Right cardiac atrium (tissue), 5 donors: Measurements from ENCODE around the gene RHBDL1. TPM values are rescaled to one million over a fixed set of nuclear protein-coding genes. Genes with fewer than 3 reads are reported as not detected.

Experiments
- ATAC-seq, 2 donors: fragments of 200-7000 bp; cut with Tn5 transposase; one replicate each; pipeline versions ENCODE4 v1.8.0 to v1.9.1; 2020; ENCODE audit warnings: moderate library complexity in 2 of 2, mild to moderate bottlenecking in 1 of 2
- DNase-seq, 3 donors: peaks; one replicate each; pipeline ENCODE4 v3.0.0-alpha.2; 2020
- H3K27ac ChIP-seq: one replicate; pipeline ENCODE4 v1.5.1; 2013; ENCODE audit warnings: mild to moderate bottlenecking, low read length, control low read depth, moderate library complexity
- H3K27me3 ChIP-seq: one replicate; pipeline ENCODE4 v1.6.1; 2013; ENCODE audit not compliant: control insufficient read depth, insufficient read depth
- H3K4me1 ChIP-seq: one replicate; pipeline ENCODE4 v1.6.1; 2013; ENCODE audit warnings: low read length; ENCODE audit not compliant: control insufficient read depth, insufficient read depth
- H3K4me3 ChIP-seq: one replicate; pipeline ENCODE4 v1.5.1; 2013; ENCODE audit warnings: low read length, control low read depth
- H3K9me3 ChIP-seq: one replicate; pipeline ENCODE4 v1.6.1; 2013; ENCODE audit warnings: low read length; ENCODE audit not compliant: control insufficient read depth
- WGBS: extraction: QIAGEN DNeasy Blood & Tissue Kit; methylation state at CpG from one replicate; pipeline ENCODE4 v1.1.7; 2013; 5-methylcytosine and 5-hydroxymethylcytosine counted together
- intact Hi-C, 4 donors: fragments of 100-400 bp; cut with DNase I; formaldehyde crosslinking; loops; one replicate each; pipeline versions ENCODE4 v1.11.0 to v1.14.0; 2022 to 2023
- polyA plus RNA-seq: library from polyadenylated mRNA; stranded (reverse); fragments of 200-250 nt; gene quantifications from one replicate; pipeline ENCODE4 v1.2.3, GENCODE V29; 2013
- total RNA-seq, 4 donors: library from RNA; stranded (reverse); fragmentation: NEBNext Ultra II Directional; extraction: Animal tissue kit (Norgen Biotek cat#: 25700); gene quantifications; one replicate each; pipeline ENCODE4 v1.2.1, GENCODE V29; 2021
- donor health status: healthy with polysubstance abuse.
- donor health status: DM: no; HTN: yes; CAD: no.
- donor health status: DM: no; HTN: no; CAD: no.
- donor health status: DM: no; HTN: yes; CAD: no; lungs with severe emphysema.
- donor health status: DM: yes; HTN: yes; CAD: no.

Gene RHBDL1
- total and polyA plus RNA-seq, 5 donors: 0.89 to 2.9 (median 1.9) TPM

DNA sequence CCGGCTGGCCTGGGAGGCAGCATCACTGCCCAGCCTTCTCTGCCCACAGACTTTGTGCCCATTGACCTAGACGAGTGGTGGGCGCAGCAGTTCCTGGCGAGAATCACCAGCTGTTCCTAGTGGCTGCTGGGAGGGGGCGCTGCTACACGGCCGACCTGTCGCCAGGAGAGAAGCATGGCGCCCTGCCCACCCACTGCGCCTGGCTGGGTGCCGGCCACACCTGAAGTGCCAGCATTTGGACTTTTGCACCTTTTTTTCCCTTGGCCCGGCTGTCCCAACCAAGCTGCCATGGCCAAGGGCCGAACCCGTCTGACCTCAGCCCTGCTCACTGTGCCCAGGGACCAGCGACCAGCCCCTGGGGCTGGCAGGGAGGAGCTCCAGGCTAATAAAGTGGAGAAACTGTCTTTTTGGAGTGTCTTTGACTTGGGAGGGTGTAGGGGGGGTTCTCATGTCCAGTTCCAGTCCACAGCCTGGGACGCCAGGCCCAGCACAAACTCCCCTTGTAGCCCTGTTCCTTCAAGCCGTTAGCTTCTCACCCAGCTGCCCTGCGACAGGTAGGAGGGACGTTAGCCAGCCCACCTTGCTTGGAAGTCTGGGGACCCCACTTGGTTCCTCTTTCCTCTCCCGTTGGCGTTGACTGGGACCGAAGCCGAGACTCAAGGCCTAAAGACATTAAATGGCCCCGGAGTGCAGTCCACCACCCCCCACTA, 27.2 kb upstream of the RHBDL1 start:
- peaks cover 3% of the 10 kb centered on the region for H3K4me1 ChIP-seq
- H3K9me3 ChIP-seq: no peaks in the 10 kb centered on the region
- H3K27me3 ChIP-seq: no peaks in the 10 kb centered on the region
- peak overlapping the region; percentile 51 for H3K4me3 ChIP-seq
- DNase-seq (no peak), ATAC-seq (no peak)
- 44% methylated on average over 24 of the region's 24 CpGs for WGBS
- intact Hi-C loops: no loop called here
- H3K27ac ChIP-seq: peak overlapping the region; percentile 13

DNA sequence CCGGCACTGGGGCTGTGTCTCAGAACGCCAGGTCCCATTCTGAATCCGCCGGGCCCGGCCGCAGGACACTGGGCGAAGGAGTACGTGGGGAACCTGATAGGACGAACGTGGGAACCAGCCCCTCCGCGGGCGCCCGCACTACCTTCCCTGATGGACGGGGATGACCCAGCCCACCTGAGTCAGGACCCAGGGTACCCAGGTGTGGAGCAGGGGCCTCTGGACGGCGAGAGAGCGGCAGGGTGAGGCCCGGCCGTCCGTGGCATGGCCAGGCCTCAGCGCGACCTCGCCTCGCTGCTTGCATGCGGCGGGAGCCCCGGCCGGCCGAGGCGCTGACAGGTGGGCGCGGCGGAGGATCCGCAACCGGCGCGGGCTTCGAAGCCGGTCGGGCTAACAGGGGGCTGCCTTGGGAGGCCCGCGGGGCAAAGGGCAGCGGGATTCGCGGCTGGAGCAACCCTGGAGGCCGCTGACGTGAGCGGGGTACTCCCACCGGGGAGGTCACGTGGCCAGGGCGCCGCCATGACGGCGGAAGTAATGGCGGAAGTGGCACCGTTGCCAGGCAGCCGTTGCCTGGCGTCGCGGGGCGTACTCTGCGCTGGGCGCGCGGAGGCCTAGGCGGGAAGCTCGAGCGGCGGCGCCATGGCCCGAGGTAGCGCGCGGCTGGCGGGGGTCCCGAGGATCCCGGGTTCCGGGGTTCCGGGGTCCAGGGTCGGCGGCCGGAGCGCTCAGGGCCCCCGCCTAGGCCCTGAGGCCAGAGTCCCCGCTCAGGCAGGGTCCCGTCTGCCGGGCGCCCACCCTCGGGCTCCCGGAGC, 26.5 kb upstream of the RHBDL1 start, which contains the start of gene WDR90:
WDR90 (plus strand) TSS at position 585 of the 809 bp plus-strand sequence; CDS start at position 637, 52 bp downstream.
- Histone ChIP-seq H3K4me3 (peak within 1 kb of the TSS; percentile 51), H3K27ac (peak within 1 kb of the TSS; percentile 13), H3K9me3 (no peaks in the 10 kb centered on the region), H3K4me1 (peaks cover 3% of the 10 kb centered on the region), H3K27me3 (no peaks in the 10 kb centered on the region)
- ATAC-seq (peak; percentile 88 to 90), DNase-seq (peak; percentile 96 to 98 (median 98))
- under 1% methylated on average over 91 of the region's 91 CpGs for WGBS
- intact Hi-C loops: no loop called here

DNA sequence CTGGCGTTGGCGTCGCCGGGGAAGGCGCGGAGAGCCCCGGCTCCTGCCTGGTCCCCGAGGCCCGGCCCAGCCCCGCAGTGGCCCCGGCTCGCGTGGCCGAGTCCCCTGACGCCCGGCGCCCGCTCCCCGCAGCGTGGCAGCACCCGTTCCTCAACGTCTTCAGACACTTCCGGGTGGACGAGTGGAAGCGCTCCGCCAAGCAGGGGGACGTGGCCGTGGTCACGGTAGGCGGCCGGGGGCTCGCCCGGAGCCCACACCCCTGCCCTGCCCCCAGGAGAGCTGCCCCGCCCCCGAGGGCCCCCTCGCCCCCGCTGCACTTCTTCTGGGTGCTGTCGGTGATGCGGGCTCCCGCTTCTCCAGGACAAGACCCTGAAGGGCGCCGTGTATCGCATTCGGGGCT, 25.8 kb upstream of the RHBDL1 start:
- intact Hi-C loops: no loop called here
- Histone ChIP-seq H3K27me3 (no peaks in the 10 kb centered on the region), H3K4me1 (peaks cover 3% of the 10 kb centered on the region), H3K27ac (no peak overlapping the region), H3K4me3 (peak overlapping the region; percentile 51), H3K9me3 (no peaks in the 10 kb centered on the region)
- 3% methylated on average over 44 of the region's 44 CpGs for WGBS
- ATAC-seq: no peak
- no peak for DNase-seq

- Histone ChIP-seq H3K9me3 (no peaks in the 10 kb centered on the region), H3K27ac (no peak overlapping the region), H3K4me3 (no peak overlapping the region), H3K27me3 (no peaks in the 10 kb centered on the region), H3K4me1 (peaks cover 3% of the 10 kb centered on the region)
- DNase-seq (no peak), ATAC-seq (no peak)
- 89% methylated on average over 22 of the region's 22 CpGs for WGBS
- intact Hi-C loops: no loop called here
Observed at GRCh38 chr16:651844-652243, 23.6 kb upstream of the RHBDL1 start.

DNA sequence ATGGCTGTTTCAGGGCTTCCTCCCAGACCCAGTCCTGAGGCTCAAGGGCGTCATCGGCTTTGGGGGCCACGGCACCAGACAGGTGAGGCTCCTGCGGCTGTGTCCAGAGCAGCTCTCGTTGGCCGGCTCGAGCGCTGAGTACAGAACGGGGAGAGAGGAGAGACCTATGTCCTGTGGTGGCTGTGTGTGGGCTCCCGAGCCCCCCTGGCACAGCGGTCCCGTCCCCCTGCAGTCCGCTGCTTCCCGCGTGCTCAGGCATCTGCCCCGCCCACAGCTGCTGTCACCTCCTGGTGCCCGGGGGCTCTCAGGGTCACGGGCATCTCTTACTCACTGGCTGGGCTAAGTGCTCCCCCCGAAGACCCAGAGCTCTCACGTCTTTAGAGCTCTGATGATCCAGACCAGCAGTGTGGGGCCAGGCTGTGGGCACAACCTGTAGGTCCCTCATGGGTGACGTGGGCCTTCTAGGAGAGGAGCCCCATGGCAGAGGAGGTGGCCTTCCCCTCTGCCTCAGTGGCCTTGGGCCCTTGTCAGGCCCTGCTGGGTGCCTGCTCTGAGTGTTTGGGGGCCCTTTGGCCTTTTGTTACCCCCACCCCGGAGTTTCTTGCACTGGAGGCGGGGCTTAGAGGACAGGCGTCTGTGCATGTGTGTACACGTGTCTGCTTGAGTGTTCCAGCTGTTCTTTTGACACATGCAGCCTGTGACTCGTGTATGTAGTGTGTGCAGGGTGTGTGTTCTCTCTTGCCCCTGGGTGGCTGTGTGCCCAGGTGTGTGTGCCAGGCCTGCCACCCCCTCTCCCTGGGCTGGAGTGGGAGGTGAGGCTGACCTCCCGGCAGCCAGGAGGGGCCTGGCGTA, 22.8 kb upstream of the RHBDL1 start:
- 85% methylated on average over 28 of the region's 28 CpGs for WGBS
- Histone ChIP-seq H3K4me3 (no peak overlapping the region), H3K4me1 (peaks cover 3% of the 10 kb centered on the region), H3K9me3 (no peaks in the 10 kb centered on the region), H3K27me3 (no peaks in the 10 kb centered on the region), H3K27ac (no peak overlapping the region)
- intact Hi-C loops: no loop called here
- no peak for ATAC-seq
- no peak for DNase-seq

- WGBS: 91% methylated on average over 12 of the region's 12 CpGs
- no peak for DNase-seq
Observed at GRCh38 chr16:654034-654433, 21.4 kb upstream of the RHBDL1 start.

DNA sequence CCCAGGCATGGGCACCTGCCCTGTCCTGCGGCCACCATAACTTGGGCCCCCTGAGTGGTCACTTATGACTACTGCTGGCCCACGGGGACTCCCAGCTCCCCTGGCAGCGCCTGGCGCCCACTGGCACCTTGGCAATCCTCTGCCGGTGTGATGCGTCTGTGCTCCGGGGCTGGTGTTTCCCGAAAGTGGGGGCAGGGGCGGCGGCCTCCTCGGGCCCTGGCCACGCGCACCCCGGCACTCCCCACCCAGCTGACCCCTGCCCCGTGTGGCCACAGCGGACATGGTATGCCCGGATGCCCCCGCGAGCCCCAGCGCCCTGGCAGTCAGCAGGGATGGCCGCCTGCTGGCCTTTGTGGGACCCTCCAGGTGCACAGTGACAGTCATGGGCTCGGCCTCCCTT, 18.0 kb upstream of the RHBDL1 start:
- WGBS: 94% methylated on average over 22 of the region's 22 CpGs
- no peak overlapping the region for H3K27ac ChIP-seq
- intact Hi-C loops: loop anchor here in 1 of 4 donors (5.0 kb wide), 1 partner anchor 75 kb away; no protein-coding TSS in a partner anchor
- DNase-seq: no peak
- H3K27me3 ChIP-seq: no peaks in the 10 kb centered on the region
- no peaks in the 10 kb centered on the region for H3K4me1 ChIP-seq
- no peak for ATAC-seq
- H3K9me3 ChIP-seq: no peaks in the 10 kb centered on the region
- no peak overlapping the region for H3K4me3 ChIP-seq

More at GRCh38 chr16:654034-654433, 21.4 kb upstream of the RHBDL1 start:
- intact Hi-C loops: no loop called here
- Histone ChIP-seq H3K4me3 (no peak overlapping the region), H3K4me1 (no peaks in the 10 kb centered on the region), H3K27me3 (no peaks in the 10 kb centered on the region), H3K27ac (no peak overlapping the region), H3K9me3 (no peaks in the 10 kb centered on the region)
- no peak for ATAC-seq

GRCh38 chr16:658679-659571, 16.5 kb upstream of the RHBDL1 start:
- intact Hi-C loops: loop anchor here in 1 of 4 donors (5.0 kb wide), 1 partner anchor 77 kb away; no protein-coding TSS in a partner anchor

GRCh38 chr16:659618-660017, 15.9 kb upstream of the RHBDL1 start:
- H3K9me3 ChIP-seq: no peaks in the 10 kb centered on the region
- H3K27me3 ChIP-seq: no peaks in the 10 kb centered on the region
- intact Hi-C loops: loop anchor here (5.0 to 10.0 kb wide), 4 partner anchors 72 to 265 kb away; partner anchors contain the start of gene NME4 (in 1 of the 4)
- ATAC-seq (peak in 1 of 2 donors; percentile 1), DNase-seq (no peak)
- H3K4me3 ChIP-seq: no peak overlapping the region
- H3K27ac ChIP-seq: no peak overlapping the region
- 87% methylated on average over 20 of the region's 20 CpGs for WGBS
- no peaks in the 10 kb centered on the region for H3K4me1 ChIP-seq

More at GRCh38 chr16:658679-659571, 16.5 kb upstream of the RHBDL1 start:
- H3K27ac ChIP-seq: no peak overlapping the region
- no peaks in the 10 kb centered on the region for H3K27me3 ChIP-seq
- ATAC-seq (no peak), DNase-seq (no peak)
- H3K9me3 ChIP-seq: no peaks in the 10 kb centered on the region
- H3K4me3 ChIP-seq: no peak overlapping the region
- no peaks in the 10 kb centered on the region for H3K4me1 ChIP-seq
- 91% methylated on average over 35 of the region's 35 CpGs for WGBS

GRCh38 chr16:660132-660458, 15.4 kb upstream of the RHBDL1 start:
- WGBS: 58% methylated on average over 6 of the region's 6 CpGs
- H3K4me1 ChIP-seq: no peaks in the 10 kb centered on the region
- DNase-seq (no peak), ATAC-seq (peak in 1 of 2 donors; percentile 4)
- H3K4me3 ChIP-seq: no peak overlapping the region
- no peaks in the 10 kb centered on the region for H3K27me3 ChIP-seq
- H3K9me3 ChIP-seq: no peaks in the 10 kb centered on the region
- intact Hi-C loops: loop anchor here in 3 of 4 donors (5.0 to 10.0 kb wide), 3 partner anchors 73 to 265 kb away; partner anchors contain the start of gene NME4 (in 1 of the 3)
- peak overlapping the region; percentile 39 for H3K27ac ChIP-seq
